ENCODE data around the gene TSSK1B.

TSSK1B gene

DNA sequence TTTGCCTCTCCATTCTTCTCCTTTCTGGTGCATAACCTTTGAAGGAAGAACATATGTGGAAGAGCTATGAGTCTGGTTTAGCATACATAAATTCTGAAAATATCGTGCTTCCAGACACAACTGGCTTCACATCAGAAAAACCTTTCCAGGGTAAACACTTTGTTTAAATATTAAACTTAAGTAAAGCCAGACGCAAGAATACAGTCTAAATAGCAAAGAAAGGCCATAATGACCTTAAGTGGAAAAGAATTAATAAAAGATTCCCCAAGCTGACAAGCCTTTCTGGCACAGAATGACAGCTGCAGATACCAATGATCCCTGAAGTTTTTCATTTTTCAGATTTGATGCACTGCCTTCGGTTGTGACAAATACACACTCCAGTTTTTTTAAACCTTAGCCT lies 13.5 kb upstream of the TSSK1B start:
- TF ChIP-seq, protein P1, sequence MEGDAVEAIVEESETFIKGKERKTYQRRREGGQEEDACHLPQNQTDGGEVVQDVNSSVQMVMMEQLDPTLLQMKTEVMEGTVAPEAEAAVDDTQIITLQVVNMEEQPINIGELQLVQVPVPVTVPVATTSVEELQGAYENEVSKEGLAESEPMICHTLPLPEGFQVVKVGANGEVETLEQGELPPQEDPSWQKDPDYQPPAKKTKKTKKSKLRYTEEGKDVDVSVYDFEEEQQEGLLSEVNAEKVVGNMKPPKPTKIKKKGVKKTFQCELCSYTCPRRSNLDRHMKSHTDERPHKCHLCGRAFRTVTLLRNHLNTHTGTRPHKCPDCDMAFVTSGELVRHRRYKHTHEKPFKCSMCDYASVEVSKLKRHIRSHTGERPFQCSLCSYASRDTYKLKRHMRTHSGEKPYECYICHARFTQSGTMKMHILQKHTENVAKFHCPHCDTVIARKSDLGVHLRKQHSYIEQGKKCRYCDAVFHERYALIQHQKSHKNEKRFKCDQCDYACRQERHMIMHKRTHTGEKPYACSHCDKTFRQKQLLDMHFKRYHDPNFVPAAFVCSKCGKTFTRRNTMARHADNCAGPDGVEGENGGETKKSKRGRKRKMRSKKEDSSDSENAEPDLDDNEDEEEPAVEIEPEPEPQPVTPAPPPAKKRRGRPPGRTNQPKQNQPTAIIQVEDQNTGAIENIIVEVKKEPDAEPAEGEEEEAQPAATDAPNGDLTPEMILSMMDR (IDR thresholded peaks at IDR 0.05; ENCODE audit: insufficient read depth, low read length, poor library complexity, severe bottlenecking): no peak
- TF ChIP-seq EZH2phosphoT487 (conservative IDR thresholded peaks at IDR 0.05; ENCODE audit: low read length): no peak
- Histone ChIP-seq H3K79me2 (ENCODE audit: insufficient read depth, low read length) (no peaks in the 10 kb centered on the region), H2AFZ (ENCODE audit: low read depth, low read length, severe bottlenecking) (no peak overlapping the region), H3K27me3 (ENCODE audit: low read length) (no peaks in the 10 kb centered on the region), H3K36me3 (ENCODE audit: low read length) (no peaks in the 10 kb centered on the region), H3F3A (ENCODE audit: insufficient read depth) (no peaks in the 10 kb centered on the region), H3K9me2 (replicated peaks; ENCODE audit: insufficient read depth, low read length) (no peaks in the 10 kb centered on the region), H3K27ac (ENCODE audit: low read depth, low read length) (no peak overlapping the region), H3K9me3 (ENCODE audit: insufficient read depth, low read length) (no peaks in the 10 kb centered on the region), H3K9ac (ENCODE audit: low read length) (no peak overlapping the region), H3K4me3 (ENCODE audit: insufficient read depth, low read length, poor library complexity, severe bottlenecking) (no peak overlapping the region), H3K4me2 (ENCODE audit: low read depth, low read length, poor library complexity, severe bottlenecking) (no peak overlapping the region), H4K20me1 (ENCODE audit: low read depth, low read length) (no peaks in the 10 kb centered on the region)

DNA sequence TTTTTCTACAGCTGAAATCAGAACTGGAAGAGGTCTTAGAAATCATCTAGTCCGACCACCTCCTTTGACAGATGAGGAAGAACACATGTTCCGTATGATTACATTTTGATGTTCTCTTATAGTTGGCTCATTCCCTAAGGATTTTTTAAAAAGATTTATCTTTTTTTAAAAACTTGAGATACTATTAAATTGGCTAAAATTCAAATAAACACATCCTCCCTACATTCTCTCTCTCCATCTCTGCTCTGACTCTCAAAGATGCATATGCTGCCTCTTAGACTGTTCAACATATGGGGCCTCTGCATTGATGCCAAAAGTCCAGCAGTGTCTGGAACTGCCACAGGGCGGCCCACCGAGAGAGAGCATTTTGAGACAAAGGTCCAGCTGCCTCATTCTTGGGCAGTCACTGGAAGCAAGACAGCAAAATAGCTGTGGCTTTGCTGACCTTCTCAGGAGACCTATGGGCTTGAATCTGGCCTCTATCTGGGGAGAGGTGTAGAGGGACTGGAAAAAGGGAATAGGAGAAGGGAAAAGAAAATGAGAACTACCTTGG lies 12.8 kb upstream of the TSSK1B start:
- Histone ChIP-seq H4K20me1 (ENCODE audit: low read depth, low read length) (no peaks in the 10 kb centered on the region), H3K9ac (ENCODE audit: low read length) (no peak overlapping the region), H3K9me3 (ENCODE audit: insufficient read depth, low read length) (no peaks in the 10 kb centered on the region), H3K4me3 (ENCODE audit: insufficient read depth, low read length, poor library complexity, severe bottlenecking) (no peak overlapping the region), H3K4me2 (ENCODE audit: low read depth, low read length, poor library complexity, severe bottlenecking) (no peak overlapping the region), H2AFZ (ENCODE audit: low read depth, low read length, severe bottlenecking) (no peak overlapping the region), H3K27me3 (ENCODE audit: low read length) (no peaks in the 10 kb centered on the region), H3F3A (ENCODE audit: insufficient read depth) (no peaks in the 10 kb centered on the region), H3K9me2 (replicated peaks; ENCODE audit: insufficient read depth, low read length) (no peaks in the 10 kb centered on the region), H3K79me2 (ENCODE audit: insufficient read depth, low read length) (no peaks in the 10 kb centered on the region), H3K27ac (ENCODE audit: low read depth, low read length) (no peak overlapping the region), H3K36me3 (ENCODE audit: low read length) (no peaks in the 10 kb centered on the region)
- no peak for TF ChIP-seq EZH2phosphoT487 (conservative IDR thresholded peaks at IDR 0.05; ENCODE audit: low read length)
- TF ChIP-seq, protein P1 (IDR thresholded peaks at IDR 0.05; ENCODE audit: insufficient read depth, low read length, poor library complexity, severe bottlenecking): no peak

DNA sequence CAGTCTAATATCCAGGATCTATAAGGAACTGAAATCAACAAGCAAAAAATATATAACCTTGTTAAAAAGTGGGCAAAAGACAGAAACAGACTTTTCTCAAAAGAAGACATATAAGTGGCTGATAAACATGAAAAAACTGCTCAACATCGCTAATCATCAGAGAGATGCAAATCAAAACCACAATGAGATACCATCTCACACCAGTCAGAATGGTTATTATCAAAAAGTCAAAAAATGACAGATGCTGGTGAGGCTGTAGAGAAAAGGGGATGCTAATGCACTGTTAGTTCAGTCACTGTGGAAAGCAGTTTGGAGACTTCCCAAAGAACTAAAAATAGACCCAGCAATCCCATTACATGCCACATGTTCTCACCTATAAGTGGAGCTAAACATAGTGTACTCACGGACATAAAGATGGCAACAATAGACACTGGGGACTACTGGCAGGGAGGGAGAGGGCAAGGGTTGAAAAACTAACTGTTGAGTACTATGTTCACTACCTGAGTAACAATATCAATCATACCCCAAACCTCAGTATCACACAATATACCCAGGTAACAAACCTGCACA lies 11.7 kb upstream of the TSSK1B start:
- no peak overlapping the region for H3K9ac ChIP-seq (ENCODE audit: low read length)
- H3K9me2 ChIP-seq (replicated peaks; ENCODE audit: insufficient read depth, low read length): no peaks in the 10 kb centered on the region
- no peaks in the 10 kb centered on the region for H3K27me3 ChIP-seq (ENCODE audit: low read length)
- no peaks in the 10 kb centered on the region for H4K20me1 ChIP-seq (ENCODE audit: low read depth, low read length)
- no peak overlapping the region for H2AFZ ChIP-seq (ENCODE audit: low read depth, low read length, severe bottlenecking)
- H3K4me2 ChIP-seq (ENCODE audit: low read depth, low read length, poor library complexity, severe bottlenecking): no peak overlapping the region
- H3K27ac ChIP-seq (ENCODE audit: low read depth, low read length): no peak overlapping the region
- no peaks in the 10 kb centered on the region for H3F3A ChIP-seq (ENCODE audit: insufficient read depth)
- H3K9me3 ChIP-seq (ENCODE audit: insufficient read depth, low read length): no peaks in the 10 kb centered on the region
- no peaks in the 10 kb centered on the region for H3K79me2 ChIP-seq (ENCODE audit: insufficient read depth, low read length)
- no peaks in the 10 kb centered on the region for H3K36me3 ChIP-seq (ENCODE audit: low read length)
- H3K4me3 ChIP-seq (ENCODE audit: insufficient read depth, low read length, poor library complexity, severe bottlenecking): no peak overlapping the region
- TF ChIP-seq, protein P1 (IDR thresholded peaks at IDR 0.05; ENCODE audit: insufficient read depth, low read length, poor library complexity, severe bottlenecking): no peak
- no peak for TF ChIP-seq EZH2phosphoT487 (conservative IDR thresholded peaks at IDR 0.05; ENCODE audit: low read length)
